ENCODE measurements around the gene SGCE. TPM values are rescaled to one million over a fixed set of nuclear protein-coding genes. Genes with fewer than 3 reads are reported as not detected.

Gene SGCE
- total and polyA plus RNA-seq, 2 experiments from 2014 or later: 46.1 to 54.8 TPM

GRCh38 chr7:94579470-94579869, 76.5 kb downstream of the SGCE start:
- no peak overlapping the region for H3K4me3 Mint-ChIP-seq
- no peaks in the 10 kb centered on the region for H3K27me3 Mint-ChIP-seq (ENCODE audit: insufficient read depth, low read depth, poor library complexity)
- peaks cover 23% of the 10 kb centered on the region for H3K36me3 Mint-ChIP-seq (ENCODE audit: low read depth)
- peaks cover 8% of the 10 kb centered on the region; the same call in 2 of the 3 replicates for H3K4me1 Mint-ChIP-seq
- Histone ChIP-seq H2AFZ (no peak overlapping the region), H3F3A (replicated peaks; ENCODE audit: low read depth) (no peaks in the 10 kb centered on the region), H3K27ac (ENCODE audit: low read depth) (no peak overlapping the region), H4K20me1 (replicated peaks; ENCODE audit: insufficient read depth) (no peaks in the 10 kb centered on the region), H3K36me3 (ENCODE audit: insufficient read depth) (peaks cover 6% of the 10 kb centered on the region; the same call in 1 of the 2 replicates), H3K79me2 (replicated peaks; ENCODE audit: insufficient read depth) (no peaks in the 10 kb centered on the region), H3K9me2 (ENCODE audit: insufficient read depth) (no peaks in the 10 kb centered on the region), H3K4me2 (no peak overlapping the region), H3K27me3 (ENCODE audit: insufficient read depth) (no peaks in the 10 kb centered on the region), H3K4me1 (ENCODE audit: insufficient read depth) (no peaks in the 10 kb centered on the region), H3K4me3 (no peak overlapping the region)
- ATAC-seq (no peak), DNase-seq (ENCODE audit: low spot score) (no peak)
- TF ChIP-seq ZNF331 (CRISPR knock-in tag; IDR thresholded peaks at IDR 0.05; ENCODE audit: low read depth): no peak
- no peak for TF ChIP-seq EZH2phosphoT487 (IDR thresholded peaks at IDR 0.05; ENCODE audit: unreplicated experiment)
- TF ChIP-seq NANOG (IDR thresholded peaks at IDR 0.05; ENCODE audit: borderline replicate concordance): no peak
- no peak overlapping the region for H3K27ac Mint-ChIP-seq
- H3K9me3 Mint-ChIP-seq: peaks cover 21% of the 10 kb centered on the region

DNA sequence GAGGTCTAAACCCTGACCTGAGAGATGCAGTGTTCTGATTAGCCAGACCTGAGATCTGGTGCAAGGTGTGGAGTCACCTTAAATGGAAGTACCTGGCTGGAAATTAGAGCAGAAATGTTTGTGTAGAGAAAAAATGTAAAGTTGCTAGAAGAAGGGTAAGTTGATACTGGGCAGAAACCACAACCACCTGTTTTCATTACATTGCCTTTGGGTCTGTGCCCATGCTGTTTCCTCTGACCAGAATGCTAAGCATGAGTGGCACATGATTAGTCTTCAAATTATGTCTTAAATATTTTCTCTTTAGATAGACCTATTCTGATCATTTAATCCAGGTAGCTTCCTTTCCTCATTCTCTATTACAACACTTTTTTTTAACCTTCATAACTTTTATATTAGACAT, 77.3 kb downstream of the SGCE start:
- peaks cover 25% of the 10 kb centered on the region for H3K9me3 Mint-ChIP-seq
- H2AFZ ChIP-seq: no peak overlapping the region
- peaks cover 31% of the 10 kb centered on the region for H3K36me3 Mint-ChIP-seq (ENCODE audit: low read depth)
- H3K27ac Mint-ChIP-seq: no peak overlapping the region
- H3K27me3 ChIP-seq (ENCODE audit: insufficient read depth): no peaks in the 10 kb centered on the region
- TF ChIP-seq STAT1 (IDR thresholded peaks at IDR 0.05; ENCODE audit: unreplicated experiment) (no peak), POLR2AphosphoS5 (IDR thresholded peaks at IDR 0.05; ENCODE audit: low read depth) (no peak), ZNF331 (CRISPR knock-in tag; IDR thresholded peaks at IDR 0.05; ENCODE audit: low read depth) (no peak), EZH2 (IDR thresholded peaks at IDR 0.05; ENCODE audit: low read depth, unreplicated experiment) (no peak), NANOG (IDR thresholded peaks at IDR 0.05; ENCODE audit: borderline replicate concordance) (no peak), ZNF462 (CRISPR knock-in tag; IDR thresholded peaks at IDR 0.05) (no peak), CTCF (conservative IDR thresholded peaks at IDR 0.05; ENCODE audit: low read depth in 2 of 2) (no peak)
- TF ChIP-seq, protein P1, sequence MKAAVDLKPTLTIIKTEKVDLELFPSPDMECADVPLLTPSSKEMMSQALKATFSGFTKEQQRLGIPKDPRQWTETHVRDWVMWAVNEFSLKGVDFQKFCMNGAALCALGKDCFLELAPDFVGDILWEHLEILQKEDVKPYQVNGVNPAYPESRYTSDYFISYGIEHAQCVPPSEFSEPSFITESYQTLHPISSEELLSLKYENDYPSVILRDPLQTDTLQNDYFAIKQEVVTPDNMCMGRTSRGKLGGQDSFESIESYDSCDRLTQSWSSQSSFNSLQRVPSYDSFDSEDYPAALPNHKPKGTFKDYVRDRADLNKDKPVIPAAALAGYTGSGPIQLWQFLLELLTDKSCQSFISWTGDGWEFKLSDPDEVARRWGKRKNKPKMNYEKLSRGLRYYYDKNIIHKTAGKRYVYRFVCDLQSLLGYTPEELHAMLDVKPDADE (IDR thresholded peaks at IDR 0.05): no peak
- H3K4me3 ChIP-seq: no peak overlapping the region
- no peaks in the 10 kb centered on the region for H3K79me2 ChIP-seq (replicated peaks; ENCODE audit: insufficient read depth)
- H4K20me1 ChIP-seq (replicated peaks; ENCODE audit: insufficient read depth): no peaks in the 10 kb centered on the region
- DNase-seq (ENCODE audit: low spot score) (no peak), ATAC-seq (no peak)
- no peak overlapping the region for H3K4me2 ChIP-seq
- H3K36me3 ChIP-seq (ENCODE audit: insufficient read depth): peaks cover 6% of the 10 kb centered on the region; the same call in 1 of the 2 replicates
- no peaks in the 10 kb centered on the region for H3K4me1 ChIP-seq (ENCODE audit: insufficient read depth)
- H3F3A ChIP-seq (replicated peaks; ENCODE audit: low read depth): no peaks in the 10 kb centered on the region
- no peaks in the 10 kb centered on the region for H3K9me2 ChIP-seq (ENCODE audit: insufficient read depth)
- H3K4me3 Mint-ChIP-seq: no peak overlapping the region
- H3K27ac ChIP-seq (ENCODE audit: low read depth): no peak overlapping the region
- H3K27me3 Mint-ChIP-seq (ENCODE audit: insufficient read depth, low read depth, poor library complexity): no peaks in the 10 kb centered on the region
- H3K4me1 Mint-ChIP-seq: peaks cover 8% of the 10 kb centered on the region; the same call in 2 of the 3 replicates

All from GM23338 (cell line).